Panc1 (cell line): Measurements from ENCODE around the gene MAP2K7. TPM values are rescaled to one million over a fixed set of nuclear protein-coding genes. Genes with fewer than 3 reads are reported as not detected.

Experiments used
- ATAC-seq: fragments of 200-7000 bp; cut with Tn5 transposase; 2 replicates; pipeline ENCODE4 v1.9.1; 2020; ENCODE audit warnings: mild to moderate bottlenecking, moderate library complexity
- BruUV-seq: library from RNA; stranded (reverse); fragments of 400-500 nt; replicated peaks from 2 replicates; lab custom pipeline; 2021; lab: Mats Ljungman, UMichigan
- CTCF ChIA-PET: fragments of 300-600 bp; sonication (Branson Sonifier 250); formaldehyde crosslinking; loops from one replicate; lab custom pipeline; 2022; ENCODE audit warnings: antibody characterized with exemption; lab: Charles Lee
- POLR2A ChIA-PET: fragments of 300-600 bp; sonication (Branson Sonifier 250); formaldehyde crosslinking; loops from one replicate; lab custom pipeline; 2022; ENCODE audit warnings: antibody characterized with exemption; lab: Charles Lee
- DNase-seq: peaks from one replicate; pipeline ENCODE4 v3.0.0-alpha.2; 2010; ENCODE audit warnings: low read depth, low spot score
- H3K27ac ChIP-seq: 2 replicates; pipeline ENCODE4 v1.5.1; 2011; ENCODE audit warnings: mild to moderate bottlenecking, low read length, inconsistent platforms
- H3K27me3 ChIP-seq: fragments of 200-500 bp; sonication (Bioruptor generic); 2 replicates; pipeline ENCODE4 v1.6.0; 2014; ENCODE audit warnings: low read length, inconsistent platforms; ENCODE audit not compliant: control insufficient read depth, insufficient read depth
- H3K36me3 ChIP-seq: fragments of 200-500 bp; sonication (Bioruptor generic); 2 replicates; pipeline ENCODE4 v1.5.1; 2014; ENCODE audit warnings: inconsistent platforms, mild to moderate bottlenecking, low read length, moderate library complexity; ENCODE audit not compliant: control insufficient read depth, insufficient read depth
- H3K4me1 ChIP-seq: 2 replicates; pipeline ENCODE4 v1.5.1; 2011; ENCODE audit warnings: inconsistent platforms, mild to moderate bottlenecking, low read length, moderate library complexity; ENCODE audit not compliant: control insufficient read depth, insufficient read depth
- H3K4me3 ChIP-seq, 2 experiments: 2 replicates each; pipeline ENCODE4 v1.5.1; 2011 to 2012; ENCODE audit warnings: low read depth in 2 of 2, low read length in 2 of 2, mild to moderate bottlenecking in 2 of 2, inconsistent platforms in 1 of 2, moderate library complexity in 1 of 2
- H3K9me3 ChIP-seq: fragments of 200-500 bp; sonication (Bioruptor generic); 2 replicates; pipeline ENCODE4 v1.5.1; 2014; ENCODE audit warnings: low read depth, mild to moderate bottlenecking, inconsistent platforms, low read length, moderate library complexity; ENCODE audit not compliant: control insufficient read depth, insufficient read depth
- CTCF ChIP-seq: fragments of 450-650 bp; IDR thresholded peaks from 2 replicates; pipeline ENCODE4 v1.5.1; 2017; ENCODE audit warnings: mild to moderate bottlenecking
- POLR2AphosphoS5 ChIP-seq: IDR thresholded peaks from 2 replicates; pipeline ENCODE4 v1.6.1; 2012; ENCODE audit warnings: mild to moderate bottlenecking, low read depth, low read length, moderate library complexity
- REST ChIP-seq, 2 experiments: IDR thresholded peaks; 2 replicates each; pipeline ENCODE4 v1.6.1; 2011 to 2012; ENCODE audit warnings: low read depth in 2 of 2, control low read depth in 1 of 2, low read length in 1 of 2, mild to moderate bottlenecking in 1 of 2, moderate library complexity in 1 of 2; ENCODE audit not compliant: insufficient read depth in 1 of 2
- SIN3A ChIP-seq: IDR thresholded peaks from 2 replicates; pipeline ENCODE4 v1.6.1; 2012; ENCODE audit warnings: low read depth, mild to moderate bottlenecking, low read length, moderate library complexity, borderline replicate concordance; ENCODE audit not compliant: insufficient read depth
- TCF7L2 ChIP-seq: IDR thresholded peaks from 2 replicates; pipeline ENCODE4 v1.6.1; 2011; ENCODE audit warnings: mild to moderate bottlenecking, low read depth, low read length, inconsistent platforms
- in situ Hi-C: cut with HindIII; loops from 2 replicates; pipeline ENCODE4 v1.10.0; 2016; ENCODE audit warnings: low sequenced_read_pairs, low pct_unique_long_range_greater_than_20kb
- intact Hi-C: fragments of 100-400 bp; cut with micrococcal nuclease; formaldehyde crosslinking; loops from one replicate; pipeline ENCODE4 v1.10.0; 2022; ENCODE audit not compliant: unreplicated experiment
- total RNA-seq: library from RNA; stranded (reverse); gene quantifications from one replicate; pipeline ENCODE4 v1.2.1, GENCODE V29; 2021; ENCODE audit not compliant: unreplicated experiment

MAP2K7 gene
- total RNA-seq, 1 experiment from 2014 or later = 32.9 TPM

GRCh38 chr19:7943444-7944176 lies 39.9 kb downstream of the MAP2K7 start, which contains the start of gene TIMM44:
TSS of gene TIMM44 (minus strand) at chr19:7943666. CDS start at chr19:7943651, 15 bp downstream.
- ATAC-seq (peak; percentile 99), DNase-seq (peak; percentile 95)
- ChIA-PET POLR2A (interaction anchor here (1.0 to 1.4 kb wide), 3 partner anchors 13 to 27 kb away, joined by 3 to 4 read pairs (median 3); no protein-coding TSS in a partner anchor), CTCF (interaction anchor here (0.5 to 0.9 kb wide), 5 partner anchors 126 to 685 kb away, joined by 3 to 7 read pairs (median 5); no protein-coding TSS in a partner anchor)
- BruUV-seq = no TSS peak
- intact Hi-C loops (loop anchor here (1.0 kb wide), 1 partner anchor 310 kb away; no protein-coding TSS in a partner anchor), in situ Hi-C loops (no loop called here)
- H3K27me3 ChIP-seq = no peaks in the 10 kb centered on the region
- H3K27ac ChIP-seq = peak within 1 kb of the TSS; percentile 86
- no peaks in the 10 kb centered on the region for H3K9me3 ChIP-seq
- no peak for TF ChIP-seq CTCF
- peak in 1 of 2 experiments; percentile 35; a peak in 1 of 4 replicates for TF ChIP-seq REST (IDR thresholded peaks at IDR 0.05; ENCODE audit: insufficient read depth in 1 of 2, low read depth in 2 of 2, low read length in 1 of 2)
- TF ChIP-seq TCF7L2 = no peak
- peak; percentile 53; the same call in 1 of the 2 replicates for TF ChIP-seq SIN3A
- peak; percentile 89 for TF ChIP-seq POLR2AphosphoS5
- no peaks in the 10 kb centered on the region for H3K4me1 ChIP-seq
- peak within 1 kb of the TSS; percentile 92 to 96 for H3K4me3 ChIP-seq
- peaks cover 4% of the 10 kb centered on the region for H3K36me3 ChIP-seq

- DNase-seq = no peak
- in situ Hi-C loops (no loop called here), intact Hi-C loops (loop anchor here (1.0 kb wide), 1 partner anchor 309 kb away; no protein-coding TSS in a partner anchor)
- Histone ChIP-seq H3K27me3 (no peaks in the 10 kb centered on the region), H3K4me3 (peak overlapping the region; percentile 78 to 92), H3K27ac (peak overlapping the region; percentile 85), H3K9me3 (no peaks in the 10 kb centered on the region), H3K4me1 (no peaks in the 10 kb centered on the region), H3K36me3 (peaks cover 4% of the 10 kb centered on the region)
- POLR2A ChIA-PET = interaction anchor here (1.0 to 1.4 kb wide), 3 partner anchors 14 to 27 kb away, joined by 3 to 4 read pairs (median 3); no protein-coding TSS in a partner anchor
- TF ChIP-seq POLR2AphosphoS5 (no peak; the same call in 1 of the 2 replicates), CTCF (peak; percentile 85), REST (IDR thresholded peaks at IDR 0.05; ENCODE audit: insufficient read depth in 1 of 2, low read depth in 2 of 2, low read length in 1 of 2) (peak in 1 of 2 experiments; percentile 58; a peak in 1 of 4 replicates), TCF7L2 (no peak), SIN3A (peak; percentile 23; the same call in 1 of the 2 replicates)
- ATAC-seq = peak; percentile 73
- BruUV-seq = TSS peak; percentile 98
- CTCF ChIA-PET = interaction anchor here (0.5 to 1.2 kb wide), 9 partner anchors 9 to 303 kb away, joined by 3 to 7 read pairs (median 3); partner anchors contain the start of gene SNAPC2
These were observed 40.6 kb downstream of the MAP2K7 start for GRCh38 chr19:7944177-7944761.
